HUES48 (cell line): Measurements from ENCODE around the gene KIFC1.

Experiments
- H3K27ac ChIP-seq: one replicate; pipeline ENCODE4 v1.7.0; 2013; ENCODE audit warnings: low read depth, low read length, inconsistent platforms
- H3K27me3 ChIP-seq: 2 replicates; pipeline ENCODE4 v1.6.1; 2013; ENCODE audit warnings: mild to moderate bottlenecking, low read length; ENCODE audit not compliant: control insufficient read depth, insufficient read depth
- H3K36me3 ChIP-seq: 2 replicates; pipeline ENCODE4 v1.6.1; 2013; ENCODE audit warnings: low read length; ENCODE audit not compliant: control insufficient read depth, insufficient read depth
- H3K4me1 ChIP-seq: 2 replicates; pipeline ENCODE4 v1.6.1; 2013; ENCODE audit warnings: mild to moderate bottlenecking, low read length; ENCODE audit not compliant: control insufficient read depth, insufficient read depth
- H3K4me3 ChIP-seq: 2 replicates; pipeline ENCODE4 v1.5.1; 2013; ENCODE audit warnings: mild to moderate bottlenecking, low read depth, low read length
- H3K9ac ChIP-seq: 2 replicates; pipeline ENCODE4 v1.6.1; 2013; ENCODE audit warnings: mild to moderate bottlenecking, low read depth, low read length, moderate library complexity
- H3K9me3 ChIP-seq: 2 replicates; pipeline ENCODE4 v1.6.1; 2013; ENCODE audit warnings: low read length; ENCODE audit not compliant: control insufficient read depth, insufficient read depth

KIFC1 gene

GRCh38 chr6:33452496-33452895 lies 60.9 kb downstream of the KIFC1 start:
- Histone ChIP-seq H3K4me1 (0 out of 2 replicates have a peak, but pooled peaks cover 10% of the 10 kb centered on the region), H3K9me3 (no peaks in the 10 kb centered on the region), H3K27me3 (no peaks in the 10 kb centered on the region), H3K36me3 (peaks cover 62% of the 10 kb centered on the region), H3K9ac (no peak overlapping the region), H3K27ac (no peak overlapping the region), H3K4me3 (no peak overlapping the region)

DNA sequence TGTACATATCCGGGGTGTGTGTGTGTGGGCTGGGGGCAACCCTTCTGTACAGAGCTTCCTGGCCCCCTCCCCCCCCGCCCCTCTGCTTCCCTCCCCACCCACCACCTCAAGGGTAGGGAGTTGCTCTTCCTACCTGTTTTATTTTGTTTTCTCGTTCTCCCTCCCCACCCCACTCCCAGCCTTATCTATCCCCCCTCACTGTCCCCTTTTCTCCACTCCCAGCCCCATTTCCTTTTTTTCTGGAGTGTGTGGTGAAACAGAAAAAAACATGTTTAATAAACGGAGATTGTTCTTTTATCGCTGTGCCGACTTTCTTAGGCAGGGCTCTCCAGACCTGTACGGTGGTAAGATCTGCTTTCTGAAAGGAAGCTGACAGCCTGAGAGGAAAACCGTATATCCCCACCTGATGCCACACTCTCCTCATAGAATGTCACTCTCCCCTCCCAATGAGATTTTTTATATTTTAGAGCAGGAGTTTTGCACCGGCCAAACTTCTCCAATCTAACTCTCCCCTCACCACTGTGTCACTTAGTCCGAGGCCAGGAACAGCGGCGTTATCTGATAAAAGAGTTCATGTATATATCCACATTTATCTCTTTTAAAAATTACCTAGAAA lies 61.9 kb downstream of the KIFC1 start:
- Histone ChIP-seq H3K4me3 (peak overlapping the region; percentile 72), H3K4me1 (0 out of 2 replicates have a peak, but pooled peaks cover 10% of the 10 kb centered on the region), H3K9ac (no peak overlapping the region), H3K27me3 (no peaks in the 10 kb centered on the region), H3K27ac (peak overlapping the region; percentile 84), H3K9me3 (no peaks in the 10 kb centered on the region), H3K36me3 (peaks cover 52% of the 10 kb centered on the region)

- Histone ChIP-seq H3K9ac (peak within 1 kb of the TSS; percentile 71), H3K27ac (peak within 1 kb of the TSS; percentile 84), H3K4me3 (peak within 1 kb of the TSS; percentile 72), H3K4me1 (0 out of 2 replicates have a peak, but pooled peaks cover 10% of the 10 kb centered on the region), H3K36me3 (peaks cover 44% of the 10 kb centered on the region), H3K27me3 (no peaks in the 10 kb centered on the region), H3K9me3 (no peaks in the 10 kb centered on the region)
These were observed 62.7 kb downstream of the KIFC1 start, which contains the start of gene ZBTB9 for GRCh38 chr6:33454009-33454946. Gene ZBTB9, plus strand, starts transcription at chr6:33454576. Its CDS starts 525 bp downstream, at chr6:33455101.

DNA sequence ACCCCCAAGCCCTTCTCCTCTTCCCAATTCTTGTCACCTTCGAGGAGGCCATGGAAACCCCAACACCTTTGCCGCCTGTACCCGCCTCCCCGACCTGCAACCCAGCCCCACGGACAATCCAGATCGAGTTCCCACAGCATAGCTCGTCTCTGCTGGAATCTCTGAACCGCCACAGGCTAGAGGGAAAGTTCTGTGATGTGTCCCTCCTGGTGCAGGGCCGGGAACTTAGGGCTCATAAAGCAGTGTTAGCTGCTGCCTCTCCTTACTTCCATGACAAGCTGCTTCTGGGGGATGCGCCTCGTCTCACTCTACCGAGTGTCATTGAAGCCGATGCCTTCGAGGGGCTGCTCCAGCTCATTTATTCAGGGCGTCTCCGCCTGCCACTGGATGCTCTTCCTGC lies 63.4 kb downstream of the KIFC1 start:
- Histone ChIP-seq H3K4me3 (peak overlapping the region; percentile 72), H3K27ac (no peak overlapping the region), H3K9ac (peak overlapping the region; percentile 71), H3K4me1 (0 out of 2 replicates have a peak, but pooled peaks cover 10% of the 10 kb centered on the region), H3K36me3 (peaks cover 36% of the 10 kb centered on the region), H3K9me3 (no peaks in the 10 kb centered on the region), H3K27me3 (no peaks in the 10 kb centered on the region)

GRCh38 chr6:33456156-33456555 lies 64.5 kb downstream of the KIFC1 start:
- Histone ChIP-seq H3K27me3 (no peaks in the 10 kb centered on the region), H3K4me3 (no peak overlapping the region), H3K36me3 (peaks cover 26% of the 10 kb centered on the region), H3K9me3 (no peaks in the 10 kb centered on the region), H3K9ac (no peak overlapping the region), H3K4me1 (0 out of 2 replicates have a peak, but pooled peaks cover 10% of the 10 kb centered on the region), H3K27ac (no peak overlapping the region)

- Histone ChIP-seq H3K9ac (no peak overlapping the region), H3K9me3 (no peaks in the 10 kb centered on the region), H3K4me3 (no peak overlapping the region), H3K27me3 (no peaks in the 10 kb centered on the region), H3K36me3 (peaks cover 22% of the 10 kb centered on the region), H3K4me1 (0 out of 2 replicates have a peak, but pooled peaks cover 7% of the 10 kb centered on the region), H3K27ac (no peak overlapping the region)
These were observed 67.1 kb downstream of the KIFC1 start for GRCh38 chr6:33458676-33459075.

DNA sequence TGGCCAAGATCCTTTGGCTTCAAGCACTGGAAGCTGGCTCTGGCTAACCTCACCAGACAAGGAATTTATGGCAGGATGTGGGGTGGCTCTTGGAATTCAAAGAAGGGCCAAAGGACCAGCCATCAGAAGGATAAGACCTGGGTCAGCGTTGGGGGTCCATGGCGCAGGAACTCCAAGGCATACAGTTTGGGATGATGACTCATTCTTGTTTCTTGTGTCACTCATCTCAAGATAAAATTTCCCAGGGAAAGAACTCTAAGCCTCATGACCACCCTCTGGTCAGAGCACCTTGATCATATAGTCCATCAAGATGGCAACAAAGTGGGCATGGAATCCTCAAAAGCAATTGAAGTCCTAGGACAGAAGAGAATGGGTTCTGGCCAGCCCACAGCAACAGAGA lies 67.6 kb downstream of the KIFC1 start:
- Histone ChIP-seq H3K4me3 (no peak overlapping the region), H3K27ac (no peak overlapping the region), H3K4me1 (0 out of 2 replicates have a peak, but pooled peaks cover 6% of the 10 kb centered on the region), H3K9ac (no peak overlapping the region), H3K36me3 (peaks cover 22% of the 10 kb centered on the region), H3K27me3 (no peaks in the 10 kb centered on the region), H3K9me3 (no peaks in the 10 kb centered on the region)
